ENCODE results near the gene CHMP5.

DNA sequence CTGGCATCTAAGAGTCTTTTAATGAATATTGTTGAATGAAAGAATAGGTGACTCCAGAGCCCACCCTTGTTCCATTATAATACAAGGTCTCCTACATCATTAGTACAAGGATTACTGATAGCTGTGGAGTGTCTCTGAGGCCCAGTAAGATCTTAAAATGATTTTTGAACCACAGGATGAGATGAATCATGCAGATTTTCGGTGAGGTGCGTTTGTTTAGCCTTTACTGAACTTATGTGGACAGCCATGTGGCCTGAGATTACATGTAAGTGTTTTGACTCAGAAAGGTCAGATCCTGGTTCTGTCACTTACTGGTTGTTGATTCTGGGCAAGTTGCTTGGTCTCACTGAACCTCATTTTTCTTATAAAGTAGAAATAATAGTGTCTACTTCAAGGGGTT, 47.1 kb downstream of the CHMP5 start:
- TF ChIP-seq, protein P1, sequence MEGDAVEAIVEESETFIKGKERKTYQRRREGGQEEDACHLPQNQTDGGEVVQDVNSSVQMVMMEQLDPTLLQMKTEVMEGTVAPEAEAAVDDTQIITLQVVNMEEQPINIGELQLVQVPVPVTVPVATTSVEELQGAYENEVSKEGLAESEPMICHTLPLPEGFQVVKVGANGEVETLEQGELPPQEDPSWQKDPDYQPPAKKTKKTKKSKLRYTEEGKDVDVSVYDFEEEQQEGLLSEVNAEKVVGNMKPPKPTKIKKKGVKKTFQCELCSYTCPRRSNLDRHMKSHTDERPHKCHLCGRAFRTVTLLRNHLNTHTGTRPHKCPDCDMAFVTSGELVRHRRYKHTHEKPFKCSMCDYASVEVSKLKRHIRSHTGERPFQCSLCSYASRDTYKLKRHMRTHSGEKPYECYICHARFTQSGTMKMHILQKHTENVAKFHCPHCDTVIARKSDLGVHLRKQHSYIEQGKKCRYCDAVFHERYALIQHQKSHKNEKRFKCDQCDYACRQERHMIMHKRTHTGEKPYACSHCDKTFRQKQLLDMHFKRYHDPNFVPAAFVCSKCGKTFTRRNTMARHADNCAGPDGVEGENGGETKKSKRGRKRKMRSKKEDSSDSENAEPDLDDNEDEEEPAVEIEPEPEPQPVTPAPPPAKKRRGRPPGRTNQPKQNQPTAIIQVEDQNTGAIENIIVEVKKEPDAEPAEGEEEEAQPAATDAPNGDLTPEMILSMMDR (IDR thresholded peaks at IDR 0.05), result no peak
- no peak for TF ChIP-seq POLR2AphosphoS5 (IDR thresholded peaks at IDR 0.05)
- TF ChIP-seq POLR2A (IDR thresholded peaks at IDR 0.05), result no peak

All from sigmoid colon (tissue), 4 donors.